ENCODE results near the gene RBP4.
"Not testable (repeated sequence)": the region's sequence is repeated elsewhere in the genome, so short reads cannot be mapped to it uniquely, and the experiment has no call there.

RBP4 gene

DNA sequence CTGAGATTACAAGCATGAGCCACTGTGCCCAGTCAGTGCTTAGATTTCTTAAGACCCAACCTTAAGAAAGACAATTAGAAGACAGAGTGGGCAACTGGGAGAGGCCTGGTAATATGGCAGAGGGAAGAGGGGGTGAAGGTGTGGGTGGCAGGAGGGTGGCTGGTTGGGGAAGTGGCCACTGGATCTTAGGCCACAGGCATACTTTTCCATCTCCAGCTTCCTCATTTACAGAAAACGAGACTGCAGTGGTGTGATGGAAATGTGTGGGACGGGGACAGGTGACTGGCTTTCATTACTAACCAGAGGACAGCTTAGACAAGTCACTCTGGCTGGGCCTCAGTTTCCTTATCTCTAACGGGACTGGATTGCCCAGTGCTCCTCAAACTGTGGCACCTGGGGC, 35.6 kb downstream of the RBP4 start:
- no peak for DNase-seq

DNA sequence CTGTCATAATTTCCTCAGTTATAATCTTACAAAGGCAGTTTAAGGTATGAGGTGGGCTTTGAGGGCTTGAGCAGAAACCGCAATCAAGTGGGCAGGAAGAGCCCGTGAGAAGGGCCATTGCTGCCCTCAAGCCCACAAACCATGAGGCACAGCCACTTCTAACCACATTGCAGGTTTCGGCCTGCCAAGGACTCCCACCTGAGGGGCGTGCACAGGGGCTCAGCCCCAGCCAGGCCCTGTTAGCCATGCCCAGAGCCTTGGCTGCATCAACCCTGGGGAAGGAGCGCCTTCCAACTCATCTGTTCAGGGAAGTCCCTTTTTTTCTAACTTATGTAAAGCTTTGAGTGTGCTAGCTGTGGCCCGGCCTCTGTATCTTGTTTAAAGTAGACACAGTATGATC, 40.5 kb downstream of the RBP4 start:
- no peak for DNase-seq

GRCh38 chr10:93559490-93559889, 41.5 kb downstream of the RBP4 start:
- DNase-seq: no peak

GRCh38 chr10:93554760-93555432, 46.1 kb downstream of the RBP4 start:
- peak; percentile 47 for DNase-seq

GRCh38 chr10:93554316-93554663, 46.7 kb downstream of the RBP4 start:
- DNase-seq: no peak

DNA sequence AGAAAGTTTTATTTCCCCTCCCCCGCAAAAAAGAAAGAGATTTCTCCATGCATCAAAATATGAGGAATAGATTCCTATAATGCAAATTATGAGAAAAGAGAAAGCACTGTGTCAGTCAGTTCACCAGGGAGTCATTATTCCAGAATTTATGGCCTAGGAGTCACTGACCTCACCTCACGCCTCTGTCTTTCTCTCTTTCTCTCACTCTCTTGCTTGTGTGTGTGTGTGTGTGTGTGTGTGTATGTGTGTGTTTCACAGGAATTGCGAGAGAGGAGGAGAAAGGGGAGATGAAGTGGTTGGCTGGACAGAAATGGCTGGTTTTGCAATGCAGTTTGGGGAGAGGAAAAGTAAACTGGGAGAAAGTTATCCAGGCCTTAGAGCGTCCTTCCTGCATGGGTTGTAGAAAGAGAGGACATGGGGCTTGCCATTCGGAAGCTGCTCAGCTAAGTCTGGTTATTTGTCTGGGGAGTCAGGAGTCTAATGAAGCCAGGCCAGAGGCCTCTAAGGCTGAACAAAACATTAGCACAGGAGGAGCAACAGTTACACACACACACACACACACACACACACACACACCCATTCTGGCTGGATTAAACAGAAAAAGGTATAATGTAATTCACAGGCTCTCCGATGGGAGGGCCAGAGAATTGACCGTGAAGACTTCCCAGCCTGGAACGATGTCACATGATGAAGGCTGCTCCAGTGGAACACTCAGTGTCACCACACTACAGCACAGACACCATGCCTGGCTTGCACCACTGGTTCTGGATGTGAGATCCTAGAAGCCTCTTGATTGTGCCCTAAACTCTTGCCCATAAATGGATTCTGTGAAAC, 47.3 kb downstream of the RBP4 start:
- no peak for DNase-seq

GRCh38 chr10:93552780-93553179, 48.3 kb downstream of the RBP4 start:
- DNase-seq: no peak

DNA sequence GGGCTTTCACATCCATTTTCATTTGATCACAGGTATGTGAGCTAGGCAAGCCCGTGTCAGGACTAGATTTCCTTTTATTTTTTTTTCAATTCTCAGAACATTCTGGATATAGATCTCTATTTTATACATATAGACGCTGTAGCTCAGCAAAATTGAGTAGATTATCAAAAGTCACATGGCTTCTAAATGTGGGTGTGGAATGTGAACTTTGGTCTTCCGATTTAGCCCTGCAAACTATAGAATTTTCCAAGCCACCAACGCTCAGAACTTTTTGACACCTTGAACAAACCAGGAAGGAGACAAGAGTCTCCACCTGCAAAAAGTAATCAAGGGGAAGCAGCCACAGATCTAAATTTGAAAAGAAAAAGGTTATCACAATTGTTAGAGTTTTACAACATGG, 50.4 kb downstream of the RBP4 start:
- DNase-seq: no peak

GRCh38 chr10:93548376-93549071, 52.5 kb downstream of the RBP4 start:
- no peak for DNase-seq

DNA sequence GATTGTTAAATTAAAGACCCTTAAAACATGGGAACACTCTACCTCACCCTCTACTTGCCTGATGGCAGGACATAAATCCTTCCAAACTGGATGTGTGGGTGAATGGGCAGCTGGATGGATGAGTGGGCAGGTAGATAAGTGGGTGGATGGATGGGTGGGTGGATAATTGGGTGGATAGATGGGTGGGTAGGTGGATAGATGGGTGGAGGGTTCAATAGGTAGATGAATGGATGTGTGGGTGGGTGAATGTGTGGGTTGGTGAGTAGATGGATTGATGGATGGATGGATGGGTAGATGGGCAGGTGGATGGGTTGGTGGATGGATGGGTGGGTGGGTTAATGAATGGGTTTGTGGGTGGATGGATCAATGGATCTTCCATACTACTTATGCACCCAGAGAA, 53.5 kb downstream of the RBP4 start:
- DNase-seq: no peak

DNA sequence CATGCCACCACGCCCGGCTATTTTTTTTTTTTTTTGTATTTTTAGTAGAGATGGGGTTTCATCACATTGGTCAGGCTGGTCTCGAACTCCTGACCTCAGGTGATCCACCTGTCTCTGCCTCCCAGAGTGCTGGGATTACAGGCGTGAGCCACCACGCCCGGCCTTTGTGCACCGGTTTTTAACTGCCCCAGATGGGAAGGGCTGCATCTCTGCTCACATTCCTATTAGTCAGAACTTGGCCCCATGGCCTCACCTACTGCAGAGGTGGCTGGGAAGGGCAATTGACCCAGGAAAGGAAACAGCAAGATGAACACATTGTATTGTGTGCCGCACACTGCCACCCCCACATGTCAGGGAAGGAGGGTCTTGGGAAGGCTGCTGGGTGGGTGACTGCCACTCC, 54.0 kb downstream of the RBP4 start:
- DNase-seq: not testable (repeated sequence)

DNA sequence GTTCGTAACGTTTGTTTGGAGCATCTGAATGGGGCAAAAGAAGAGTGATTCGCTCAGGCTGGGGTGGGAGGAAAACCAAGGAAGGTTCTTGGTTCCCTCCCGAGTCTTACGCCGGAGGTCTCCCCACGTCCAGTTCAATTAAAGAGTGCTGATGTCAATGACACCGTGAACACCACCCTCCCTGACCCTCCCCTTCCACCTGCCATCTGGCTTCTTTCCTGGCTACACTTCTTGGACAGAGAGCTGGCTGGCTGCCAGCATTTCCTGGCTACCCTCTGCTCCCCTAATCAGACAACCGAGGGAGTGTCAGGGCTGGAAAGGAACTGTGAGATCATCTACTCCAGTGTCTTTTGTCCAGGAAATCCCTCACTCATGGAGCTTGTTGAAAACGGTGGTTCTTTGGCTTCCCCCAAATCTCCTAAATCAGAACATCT, 58.7 kb downstream of the RBP4 start:
- DNase-seq: no peak
